ENCODE measurements around the gene EGLN3.

Gene EGLN3

DNA sequence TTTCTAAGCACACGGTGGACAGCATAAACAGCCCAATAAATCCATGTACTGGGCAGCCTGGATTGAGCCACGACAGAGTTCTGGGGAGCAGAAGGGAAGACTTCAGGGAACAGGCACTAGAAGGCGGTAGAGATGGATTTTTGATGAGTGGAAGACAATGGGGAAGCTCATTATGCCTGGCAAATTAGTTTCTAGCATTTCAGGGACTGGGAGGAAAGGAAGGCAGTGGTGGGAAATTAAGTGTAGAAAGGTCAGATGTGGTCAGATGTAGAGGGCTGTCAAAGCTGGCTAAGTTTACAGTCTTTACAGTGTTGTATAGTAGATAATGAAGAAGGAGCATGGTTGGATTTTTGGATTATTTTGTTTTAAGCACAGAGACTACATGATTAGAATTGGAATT is 9.2 kb downstream of the EGLN3 start:
- no peak overlapping the region; the same call in 1 of the 2 replicates for H3K27ac ChIP-seq
- TF ChIP-seq, protein P1, sequence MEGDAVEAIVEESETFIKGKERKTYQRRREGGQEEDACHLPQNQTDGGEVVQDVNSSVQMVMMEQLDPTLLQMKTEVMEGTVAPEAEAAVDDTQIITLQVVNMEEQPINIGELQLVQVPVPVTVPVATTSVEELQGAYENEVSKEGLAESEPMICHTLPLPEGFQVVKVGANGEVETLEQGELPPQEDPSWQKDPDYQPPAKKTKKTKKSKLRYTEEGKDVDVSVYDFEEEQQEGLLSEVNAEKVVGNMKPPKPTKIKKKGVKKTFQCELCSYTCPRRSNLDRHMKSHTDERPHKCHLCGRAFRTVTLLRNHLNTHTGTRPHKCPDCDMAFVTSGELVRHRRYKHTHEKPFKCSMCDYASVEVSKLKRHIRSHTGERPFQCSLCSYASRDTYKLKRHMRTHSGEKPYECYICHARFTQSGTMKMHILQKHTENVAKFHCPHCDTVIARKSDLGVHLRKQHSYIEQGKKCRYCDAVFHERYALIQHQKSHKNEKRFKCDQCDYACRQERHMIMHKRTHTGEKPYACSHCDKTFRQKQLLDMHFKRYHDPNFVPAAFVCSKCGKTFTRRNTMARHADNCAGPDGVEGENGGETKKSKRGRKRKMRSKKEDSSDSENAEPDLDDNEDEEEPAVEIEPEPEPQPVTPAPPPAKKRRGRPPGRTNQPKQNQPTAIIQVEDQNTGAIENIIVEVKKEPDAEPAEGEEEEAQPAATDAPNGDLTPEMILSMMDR (conservative IDR thresholded peaks at IDR 0.05), result no peak
- no peak for TF ChIP-seq ZFX (IDR thresholded peaks at IDR 0.05)

DNA sequence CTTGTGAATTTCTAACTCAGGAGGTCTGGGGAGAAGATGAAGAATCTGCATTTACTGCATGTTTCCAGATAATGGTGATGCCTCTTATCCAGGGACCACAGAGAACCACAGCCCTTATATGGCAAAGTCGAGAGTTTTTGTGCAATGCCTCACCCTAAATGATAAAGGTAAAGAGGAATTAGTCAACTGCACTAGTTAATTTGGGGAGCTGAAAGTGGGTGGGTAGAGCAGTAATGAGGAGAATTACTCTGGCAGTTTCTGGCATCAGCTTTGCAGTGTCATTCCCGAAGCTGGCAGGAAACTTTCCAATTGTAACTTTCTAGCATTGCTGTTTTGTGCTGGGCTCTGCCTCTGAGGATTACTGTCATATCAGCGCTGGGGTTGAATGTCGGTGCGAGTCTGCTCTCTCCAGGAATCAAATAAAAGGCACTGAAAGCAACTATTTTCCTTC is 10.3 kb downstream of the EGLN3 start:
- H3K27ac ChIP-seq, result peak overlapping the region; percentile 10; the same call in 1 of the 2 replicates
- TF ChIP-seq, protein P1 (conservative IDR thresholded peaks at IDR 0.05), result no peak
- no peak for TF ChIP-seq ZFX (IDR thresholded peaks at IDR 0.05)

DNA sequence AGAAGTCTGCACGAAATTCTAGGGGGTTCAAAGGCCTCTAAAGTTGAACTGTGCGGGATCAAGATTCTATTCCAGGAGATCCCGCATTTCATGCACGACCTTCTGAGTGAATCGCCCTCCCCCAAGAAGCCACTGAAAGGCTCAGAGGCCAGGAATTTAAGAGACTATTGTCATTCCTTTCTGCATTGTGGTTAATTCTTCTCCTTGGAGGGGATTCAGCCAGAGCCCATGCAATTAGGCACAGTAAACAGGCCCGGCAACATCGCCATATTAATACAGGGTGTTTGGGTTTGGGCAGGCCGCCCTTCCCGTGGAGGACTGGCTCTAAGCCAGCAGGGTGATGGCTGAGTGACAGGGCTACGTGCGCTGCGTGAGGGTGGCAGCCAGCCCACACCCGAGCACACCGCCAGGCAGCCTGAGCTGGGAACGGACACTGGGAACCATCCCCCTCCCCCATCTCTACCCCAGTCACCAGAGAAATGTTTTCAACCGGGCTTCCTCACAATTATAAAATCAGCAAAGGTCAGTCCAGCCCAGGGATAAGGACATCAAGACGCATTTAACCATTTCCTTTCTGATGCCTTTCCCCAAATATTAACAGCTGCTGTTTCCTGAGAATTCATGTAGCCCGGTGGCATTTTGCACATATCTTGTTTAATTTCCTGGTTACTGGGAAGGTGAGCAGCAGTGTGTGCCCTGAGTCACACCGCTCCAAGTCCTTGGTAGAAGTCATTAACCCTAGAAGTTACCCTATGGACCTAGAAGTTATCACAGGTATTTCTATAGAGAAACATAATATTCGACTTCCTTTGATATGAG is 12.5 kb downstream of the EGLN3 start:
- no peak for TF ChIP-seq ZFX (IDR thresholded peaks at IDR 0.05)
- TF ChIP-seq, protein P1 (conservative IDR thresholded peaks at IDR 0.05), result no peak
- peak overlapping the region; percentile 80 for H3K27ac ChIP-seq

DNA sequence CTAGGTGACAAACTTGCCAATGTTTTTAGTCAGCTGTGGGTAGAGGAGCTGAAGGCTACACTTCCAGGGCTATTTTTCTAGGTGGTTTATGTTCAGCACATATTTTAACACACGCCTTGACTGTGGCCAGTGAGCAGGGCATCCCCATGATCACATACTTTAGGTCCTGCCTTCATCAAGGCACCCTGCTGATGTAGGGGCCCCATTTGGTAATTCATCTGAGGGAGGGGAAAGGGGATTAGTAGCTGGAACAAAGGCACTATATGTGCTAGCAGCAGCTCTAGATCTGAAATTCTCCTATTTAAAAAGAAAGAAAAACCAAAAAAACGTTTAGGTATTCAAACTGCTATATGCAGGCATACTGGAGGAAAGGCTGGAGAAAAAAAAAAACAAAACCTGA is 14.5 kb downstream of the EGLN3 start:
- no peak for TF ChIP-seq ZFX (IDR thresholded peaks at IDR 0.05)
- TF ChIP-seq, protein P1 (conservative IDR thresholded peaks at IDR 0.05), result no peak
- no peak overlapping the region for H3K27ac ChIP-seq

DNA sequence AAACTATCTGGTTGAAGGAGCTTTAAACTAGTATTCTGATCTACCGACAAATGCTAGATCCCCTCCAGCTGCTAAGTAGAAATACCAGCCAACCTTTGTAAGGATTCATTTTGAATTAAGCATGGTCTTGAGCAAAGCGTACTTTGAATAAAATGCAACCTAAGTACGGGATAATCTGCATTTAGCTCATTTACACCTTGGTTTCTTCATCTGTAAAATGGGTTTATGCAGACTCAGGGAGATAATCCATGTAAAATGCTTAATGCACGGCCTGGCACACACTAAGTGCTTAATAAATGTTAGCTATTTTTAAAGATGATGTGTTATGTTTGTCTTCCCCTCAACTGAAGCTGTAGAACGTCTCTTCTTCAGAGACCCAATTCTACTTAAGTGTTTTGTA is 15.9 kb downstream of the EGLN3 start:
- no peak for TF ChIP-seq ZFX (IDR thresholded peaks at IDR 0.05)
- TF ChIP-seq, protein P1 (conservative IDR thresholded peaks at IDR 0.05), result no peak
- H3K27ac ChIP-seq, result no peak overlapping the region

DNA sequence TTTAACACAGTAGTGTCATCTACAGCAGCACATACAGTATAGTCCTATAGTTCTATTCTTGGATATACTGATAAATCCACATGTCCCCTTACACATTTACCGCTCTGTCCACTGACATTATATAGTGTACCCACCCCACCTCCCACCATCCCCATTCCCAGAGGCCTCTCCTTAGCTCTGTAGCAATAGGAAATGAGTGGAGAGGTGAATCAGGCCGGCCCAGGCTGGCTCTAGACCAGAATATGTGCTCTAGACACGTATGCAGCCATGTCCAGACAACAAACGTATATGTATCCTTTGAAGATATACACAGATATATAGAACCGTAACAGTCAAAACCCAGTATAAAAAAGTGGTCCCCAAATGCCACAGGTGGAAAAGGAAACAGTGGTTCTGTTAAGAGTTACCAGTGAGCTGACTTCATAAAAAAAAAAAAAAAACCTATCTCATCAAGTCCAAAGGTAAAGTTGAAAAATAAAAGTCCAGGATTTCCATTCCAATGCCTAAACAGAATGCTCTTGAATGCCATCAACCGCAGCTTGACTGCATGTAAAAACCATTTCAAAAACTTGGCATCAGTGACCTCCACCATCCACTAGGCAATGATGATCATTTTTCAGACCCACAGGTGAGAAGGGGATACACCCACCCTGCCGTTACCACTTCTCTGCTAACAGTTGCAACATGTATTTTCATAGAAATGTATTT is 16.7 kb downstream of the EGLN3 start:
- H3K27ac ChIP-seq, result no peak overlapping the region

More for the DNA sequence above, 16.7 kb downstream of the EGLN3 start:
- TF ChIP-seq ZFX (IDR thresholded peaks at IDR 0.05), result no peak
- TF ChIP-seq, protein P1 (conservative IDR thresholded peaks at IDR 0.05), result no peak

Data from C4-2B (cell line).